Activated CD8-positive, alpha-beta memory T cell treated with anti-CD3 and anti-CD28 coated beads for 36 hours (primary cell): ENCODE measurements around the gene MBNL2. TPM values are rescaled to one million over a fixed set of nuclear protein-coding genes. Genes with fewer than 3 reads are reported as not detected.

Experiments used
- CTCF ChIA-PET: fragments of 350-600 bp; sonication (Branson Sonifier 250); formaldehyde crosslinking; loops from one replicate; lab custom pipeline; 2021; ENCODE audit warnings: antibody characterized with exemption; lab: Charles Lee
- POLR2A ChIA-PET: fragments of 350-600 bp; sonication (Branson Sonifier 250); formaldehyde crosslinking; loops from one replicate; lab custom pipeline; 2021; ENCODE audit warnings: antibody characterized with exemption; lab: Charles Lee
- total RNA-seq, 2 experiments: library from RNA; stranded (reverse); gene quantifications; one replicate each; pipeline ENCODE4 v1.2.3, GENCODE V29; 2021

MBNL2 gene
- total RNA-seq, 2 experiments from 2014 or later = 16.9 to 17.6 TPM

DNA sequence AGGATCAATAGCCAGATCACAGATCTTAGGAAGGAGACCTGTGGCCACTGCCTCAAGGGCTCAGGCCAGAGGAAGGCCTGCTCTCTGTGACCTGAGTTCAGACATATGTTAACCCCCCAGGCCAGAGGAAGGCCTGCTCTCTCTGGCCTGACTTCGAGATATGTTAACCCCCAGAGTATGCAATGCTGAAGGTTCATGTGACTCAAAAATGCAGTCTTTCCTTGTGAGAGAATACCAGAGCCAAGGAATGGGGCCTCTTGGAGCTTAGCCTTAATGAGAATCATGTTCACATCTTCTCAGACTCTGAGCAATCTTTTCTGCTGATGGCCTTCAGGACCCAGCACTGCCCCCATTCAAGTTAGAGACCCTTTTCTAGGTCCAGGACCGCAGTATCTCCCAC, 36.7 kb downstream of the MBNL2 start:
- CTCF ChIA-PET = interaction anchor here (1.0 kb wide), 1 partner anchor 32 kb away, joined by 3 read pairs; no protein-coding TSS in a partner anchor
- POLR2A ChIA-PET = no interaction called here

DNA sequence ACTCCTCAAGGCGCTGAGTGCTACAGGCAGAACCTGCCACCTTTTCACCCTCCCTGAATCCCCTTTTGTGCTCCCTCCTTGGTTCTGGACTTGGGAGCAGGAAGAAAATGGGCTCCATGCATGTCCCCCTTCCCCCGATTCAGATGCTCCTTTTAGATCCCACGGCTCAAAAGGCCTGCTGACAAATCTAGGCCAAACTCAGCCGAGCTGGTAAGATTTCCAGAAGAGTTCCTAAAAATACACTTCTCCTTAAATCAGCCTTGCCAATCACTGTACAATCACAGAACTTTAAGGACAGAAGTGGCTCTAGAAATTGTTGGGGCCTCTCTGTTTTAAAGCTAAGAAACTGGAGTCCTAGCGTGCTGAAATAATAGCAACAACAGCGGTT, 37.3 kb downstream of the MBNL2 start:
- ChIA-PET CTCF (interaction anchor here (1.4 kb wide), 1 partner anchor 20 kb away, joined by 4 read pairs; no protein-coding TSS in a partner anchor), POLR2A (no interaction called here)

DNA sequence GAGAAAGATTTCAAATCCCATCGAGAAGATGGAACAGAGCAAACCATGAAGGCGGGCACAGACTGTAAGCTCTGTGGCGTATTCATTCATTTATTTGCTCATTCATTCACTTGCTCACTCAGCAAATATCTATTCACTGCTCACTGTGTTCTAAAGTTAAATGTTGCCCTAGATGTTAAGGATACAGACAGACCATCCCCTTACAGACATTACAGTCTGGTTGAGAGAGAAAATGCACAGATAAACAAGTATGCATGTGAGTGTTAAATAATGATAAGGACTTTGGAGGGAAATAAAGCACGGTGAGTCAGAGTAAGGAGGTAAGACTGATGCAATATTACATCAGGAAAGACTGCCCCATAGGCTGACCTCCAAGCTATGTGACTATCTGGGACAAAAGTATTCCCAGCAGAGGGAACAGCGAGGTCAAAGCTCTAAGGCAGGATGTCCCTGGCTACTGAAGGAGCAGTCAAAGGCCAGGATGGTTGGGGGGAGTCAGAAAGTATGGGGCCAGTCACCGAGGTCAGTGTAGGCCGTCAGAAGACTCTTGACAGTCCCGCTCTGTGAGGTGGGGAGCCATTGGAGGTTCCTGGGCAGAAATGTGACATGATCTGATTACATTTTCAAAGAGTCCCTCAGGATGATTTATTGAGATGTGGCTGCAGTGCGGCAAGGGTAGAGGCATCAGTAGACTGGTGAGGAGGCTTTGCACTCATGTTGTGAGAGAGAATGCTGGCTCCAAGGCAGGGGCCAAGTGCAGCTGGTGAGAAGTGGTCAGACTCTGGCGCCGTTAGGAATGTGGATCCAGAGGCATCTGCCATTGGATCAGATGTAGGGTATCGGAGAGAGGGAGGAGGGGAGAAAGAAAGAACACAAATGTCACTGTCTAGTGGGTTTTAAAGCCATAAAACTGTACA, 37.9 kb downstream of the MBNL2 start:
- POLR2A ChIA-PET = no interaction called here
- CTCF ChIA-PET = interaction anchor here (1.4 kb wide), 1 partner anchor 21 kb away, joined by 4 read pairs; no protein-coding TSS in a partner anchor

GRCh38 chr13:97261254-97262005, 39.3 kb downstream of the MBNL2 start:
- POLR2A ChIA-PET = no interaction called here
- CTCF ChIA-PET = interaction anchor here (0.9 kb wide), 1 partner anchor 151 kb away, joined by 3 read pairs; no protein-coding TSS in a partner anchor

- ChIA-PET CTCF (interaction anchor here (0.9 kb wide), 1 partner anchor 152 kb away, joined by 3 read pairs; no protein-coding TSS in a partner anchor), POLR2A (no interaction called here)
These were observed 39.9 kb downstream of the MBNL2 start for GRCh38 chr13:97262058-97262457.

DNA sequence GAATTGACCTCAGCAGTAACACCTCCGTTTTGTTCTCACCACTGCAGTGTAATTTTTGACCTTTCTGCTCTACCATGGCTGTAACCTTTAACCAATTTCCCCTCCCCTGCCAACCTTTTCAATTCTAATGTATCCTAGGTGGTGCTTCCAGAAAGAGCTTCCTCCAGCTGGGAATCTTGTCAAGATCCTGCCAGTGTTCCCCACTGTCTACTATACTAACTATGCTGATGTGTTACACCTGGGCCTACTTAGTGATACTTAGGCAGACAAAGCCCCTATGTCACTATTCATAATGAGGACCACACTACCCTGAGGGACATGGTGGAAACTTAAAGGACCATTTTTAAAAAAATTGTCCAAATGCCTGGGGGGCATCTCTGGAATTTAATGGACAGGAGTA, 41.0 kb downstream of the MBNL2 start:
- POLR2A ChIA-PET = no interaction called here
- CTCF ChIA-PET = no interaction called here

- POLR2A ChIA-PET = interaction anchor here (0.6 kb wide), 1 partner anchor 140 kb away, joined by 5 read pairs; no protein-coding TSS in a partner anchor
- CTCF ChIA-PET = no interaction called here
These were observed 42.5 kb downstream of the MBNL2 start for GRCh38 chr13:97264663-97265062.

GRCh38 chr13:97266332-97266731, 44.2 kb downstream of the MBNL2 start:
- CTCF ChIA-PET = interaction anchor here (1.2 kb wide), 1 partner anchor 78 kb away, joined by 3 read pairs; no protein-coding TSS in a partner anchor
- POLR2A ChIA-PET = no interaction called here

GRCh38 chr13:97266772-97267417, 44.8 kb downstream of the MBNL2 start:
- ChIA-PET CTCF (interaction anchor here (1.2 kb wide), 1 partner anchor 77 kb away, joined by 3 read pairs; no protein-coding TSS in a partner anchor), POLR2A (no interaction called here)

DNA sequence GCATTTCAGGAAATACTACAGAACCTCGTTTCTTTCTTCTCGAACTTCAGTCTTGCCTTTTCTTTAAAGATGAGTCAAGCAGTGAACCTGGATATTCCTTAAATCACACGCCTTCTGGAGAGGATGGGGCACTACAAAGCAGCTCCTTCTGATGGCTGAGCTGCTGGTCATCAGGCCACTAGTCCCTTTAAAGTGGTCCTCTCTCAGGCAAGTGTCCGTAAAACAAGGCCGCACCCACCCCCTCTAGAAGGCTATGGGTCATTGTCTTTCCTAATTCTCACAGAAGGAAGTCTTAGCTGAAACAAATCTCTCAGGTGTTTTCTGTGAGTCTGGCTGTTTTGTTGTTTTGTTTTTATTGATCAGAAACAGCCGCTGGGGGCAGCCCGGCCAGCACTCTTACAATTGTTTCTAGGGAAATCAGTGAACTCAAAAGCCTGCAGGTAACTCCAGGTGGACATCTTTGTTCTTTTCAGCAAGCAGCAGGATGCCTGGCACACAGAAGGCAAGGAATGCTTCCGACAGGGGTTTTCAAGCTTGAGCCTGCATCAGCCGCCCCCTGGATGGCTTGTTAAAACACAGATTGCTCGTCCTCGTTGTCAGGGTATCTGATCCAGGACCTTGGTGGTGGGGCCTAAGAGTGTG, 45.4 kb downstream of the MBNL2 start:
- ChIA-PET CTCF (interaction anchor here (1.2 kb wide), 1 partner anchor 77 kb away, joined by 3 read pairs; no protein-coding TSS in a partner anchor), POLR2A (no interaction called here)

DNA sequence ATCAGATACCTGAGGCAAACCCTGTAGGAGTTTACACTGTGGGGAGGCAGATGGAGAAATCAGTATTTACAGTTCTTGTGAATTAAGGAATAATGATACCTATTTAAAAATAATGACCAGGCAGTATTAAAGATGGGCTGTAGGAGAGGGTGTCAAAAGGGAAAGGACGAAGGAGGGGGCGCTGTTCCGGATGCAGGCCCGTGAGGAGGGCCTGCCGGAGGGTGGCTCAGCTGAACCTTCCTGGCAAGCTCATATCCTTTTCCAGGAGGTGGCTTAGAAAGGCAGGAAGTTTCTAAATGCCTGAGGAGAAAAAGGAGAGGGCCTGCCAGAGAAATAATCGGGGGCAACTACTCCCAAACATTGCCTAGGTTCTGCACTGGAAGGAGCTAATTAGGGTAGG, 46.6 kb downstream of the MBNL2 start:
- CTCF ChIA-PET = interaction anchor here (0.9 kb wide), 1 partner anchor 159 kb away, joined by 3 read pairs; no protein-coding TSS in a partner anchor
- POLR2A ChIA-PET = no interaction called here

- CTCF ChIA-PET = interaction anchor here (0.9 kb wide), 1 partner anchor 160 kb away, joined by 3 read pairs; no protein-coding TSS in a partner anchor
- POLR2A ChIA-PET = no interaction called here
These were observed 47.5 kb downstream of the MBNL2 start for GRCh38 chr13:97269603-97270002.

GRCh38 chr13:97272526-97272925, 50.4 kb downstream of the MBNL2 start:
- ChIA-PET POLR2A (no interaction called here), CTCF (no interaction called here)

DNA sequence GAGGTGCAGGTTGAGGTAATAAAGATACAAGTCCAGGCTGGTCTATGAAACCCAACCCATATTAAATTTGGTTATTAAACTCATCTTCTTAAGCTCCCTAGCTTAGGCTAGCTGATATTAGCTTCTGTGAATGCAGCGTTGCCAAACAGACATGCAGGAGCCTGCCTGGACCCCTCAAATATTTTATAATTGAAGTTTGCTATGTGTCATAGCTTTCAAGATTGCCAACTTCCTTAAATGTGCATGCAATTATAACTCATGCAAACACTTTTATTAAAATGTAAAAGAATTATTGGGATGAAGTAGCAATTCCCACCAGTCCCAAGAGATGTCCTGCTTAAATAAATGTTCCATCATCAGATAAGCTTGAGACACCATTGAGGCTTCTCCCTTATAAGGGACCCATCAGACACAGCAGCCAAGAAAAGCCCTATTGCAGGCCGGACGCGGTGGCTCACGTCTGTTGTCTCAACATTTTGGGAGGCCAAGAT, 51.3 kb downstream of the MBNL2 start:
- ChIA-PET POLR2A (no interaction called here), CTCF (no interaction called here)

- ChIA-PET CTCF (no interaction called here), POLR2A (no interaction called here)
These were observed 52.9 kb downstream of the MBNL2 start for GRCh38 chr13:97274829-97275649.

DNA sequence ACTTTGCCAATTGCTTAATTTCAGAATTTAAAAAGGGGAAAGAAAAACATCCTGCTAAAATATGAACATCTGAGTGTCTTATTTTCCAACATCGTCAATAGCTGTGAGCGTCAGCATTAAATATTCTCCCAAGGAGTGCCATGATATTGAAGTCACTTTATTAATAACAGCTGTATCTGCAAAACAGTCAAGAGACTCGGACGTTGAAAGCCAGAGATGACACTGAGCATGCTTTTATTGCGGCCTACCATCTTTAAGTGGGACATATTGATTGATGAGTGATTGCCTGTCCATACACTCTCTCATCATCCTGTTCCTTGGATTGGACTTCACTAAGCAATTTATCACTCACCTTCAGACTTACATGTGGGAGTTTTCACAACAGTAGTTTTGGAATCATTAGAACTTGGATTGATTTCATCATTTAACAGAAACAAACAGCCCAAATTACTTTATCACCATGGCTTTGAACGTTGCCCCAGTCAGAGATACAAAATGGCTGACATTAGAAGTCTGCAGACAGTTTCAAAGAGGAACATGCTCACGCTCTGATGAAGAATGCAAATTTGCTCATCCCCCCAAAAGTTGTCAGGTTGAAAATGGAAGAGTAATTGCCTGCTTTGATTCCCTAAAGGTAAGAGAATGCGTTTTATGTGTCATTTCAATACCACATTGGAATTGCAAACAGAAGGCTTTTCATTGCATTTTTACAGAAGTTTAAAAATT, 53.8 kb downstream of the MBNL2 start:
- POLR2A ChIA-PET = no interaction called here
- CTCF ChIA-PET = no interaction called here

GRCh38 chr13:97276862-97277269, 54.7 kb downstream of the MBNL2 start:
- ChIA-PET POLR2A (no interaction called here), CTCF (no interaction called here)
